SK-N-SH treated with all-trans-retinoic acid at 6 μM for 48 hours (cell line): ENCODE measurements around the gene HDGF.

Experiments used
- ATAC-seq: fragments of 200-7000 bp; cut with Tn5 transposase; 3 replicates; pipeline ENCODE4 v1.9.1; 2020; ENCODE audit warnings: mild to moderate bottlenecking, moderate library complexity
- ARNTL ChIP-seq: fragments of 450-650 bp; formaldehyde crosslinking; IDR thresholded peaks from 2 replicates; pipeline ENCODE4 v1.5.0; 2020; ENCODE audit warnings: low read depth, mild to moderate bottlenecking, moderate library complexity, borderline replicate concordance
- CREB5 ChIP-seq: fragments of 250-450 bp; sonication (Bioruptor Pico); IDR thresholded peaks from 2 replicates; pipeline ENCODE4 v1.5.1; 2020; ENCODE audit warnings: low read depth, mild to moderate bottlenecking, moderate library complexity
- CSDC2 ChIP-seq: fragments of 250-450 bp; sonication (Bioruptor Pico); IDR thresholded peaks from 2 replicates; pipeline ENCODE4 v1.5.0; 2020; ENCODE audit warnings: mild to moderate bottlenecking, moderate library complexity
- CSRNP3 ChIP-seq: fragments of 250-450 bp; sonication (Bioruptor Pico); IDR thresholded peaks from 2 replicates; pipeline ENCODE4 v1.5.1; 2021; ENCODE audit warnings: mild to moderate bottlenecking, moderate library complexity
- GLIS3 ChIP-seq: fragments of 250-450 bp; sonication (Bioruptor Pico); IDR thresholded peaks from 2 replicates; pipeline ENCODE4 v1.5.0; 2020; ENCODE audit warnings: mild to moderate bottlenecking, moderate library complexity
- OSR1 ChIP-seq: fragments of 250-450 bp; sonication (Bioruptor Pico); IDR thresholded peaks from 2 replicates; pipeline ENCODE4 v1.8.0; 2022; ENCODE audit warnings: moderate library complexity, mild to moderate bottlenecking, inconsistent platforms
- POU6F1 ChIP-seq: fragments of 250-450 bp; sonication (Bioruptor Pico); IDR thresholded peaks from 2 replicates; pipeline ENCODE4 v1.8.0; 2021; ENCODE audit warnings: low read depth, mild to moderate bottlenecking, moderate library complexity, borderline replicate concordance
- PPARA ChIP-seq: fragments of 250-450 bp; sonication (Bioruptor Pico); IDR thresholded peaks from 2 replicates; pipeline ENCODE4 v1.5.0; 2020; ENCODE audit warnings: mild to moderate bottlenecking, borderline replicate concordance
- RARB ChIP-seq: fragments of 250-450 bp; sonication (Bioruptor Pico); IDR thresholded peaks from 2 replicates; pipeline ENCODE4 v1.8.0; 2021; ENCODE audit warnings: mild to moderate bottlenecking, moderate library complexity
- SNAI2 ChIP-seq: fragments of 250-450 bp; sonication (Bioruptor Pico); IDR thresholded peaks from 2 replicates; pipeline ENCODE4 v1.5.0; 2020; ENCODE audit warnings: mild to moderate bottlenecking, moderate library complexity
- TCF4 ChIP-seq: fragments of 250-450 bp; sonication (Bioruptor Pico); IDR thresholded peaks from 2 replicates; pipeline ENCODE4 v1.8.0; 2021; ENCODE audit warnings: mild to moderate bottlenecking, moderate library complexity, borderline replicate concordance
- TOX ChIP-seq: fragments of 250-450 bp; sonication (Bioruptor Pico); IDR thresholded peaks from 2 replicates; pipeline ENCODE4 v1.8.0; 2021; ENCODE audit warnings: mild to moderate bottlenecking, moderate library complexity, borderline replicate concordance
- TSHZ2 ChIP-seq: fragments of 250-450 bp; sonication (Bioruptor Pico); IDR thresholded peaks from 2 replicates; pipeline ENCODE4 v1.5.0; 2020; ENCODE audit warnings: mild to moderate bottlenecking, moderate library complexity
- ZC3H10 ChIP-seq: fragments of 250-450 bp; sonication (Bioruptor Pico); IDR thresholded peaks from 2 replicates; pipeline ENCODE4 v1.5.1; 2021; ENCODE audit warnings: mild to moderate bottlenecking, moderate library complexity
- ZFP3 ChIP-seq: fragments of 250-450 bp; sonication (Bioruptor Pico); IDR thresholded peaks from 2 replicates; pipeline ENCODE4 v1.5.0; 2020; ENCODE audit warnings: mild to moderate bottlenecking, moderate library complexity
- ZNF70 ChIP-seq: fragments of 450-650 bp; formaldehyde crosslinking; IDR thresholded peaks from 2 replicates; pipeline ENCODE4 v1.5.0; 2020; ENCODE audit warnings: mild to moderate bottlenecking, moderate library complexity
- ZNF8 ChIP-seq: fragments of 450-650 bp; formaldehyde crosslinking; IDR thresholded peaks from 2 replicates; pipeline ENCODE4 v1.5.0; 2020; ENCODE audit warnings: mild to moderate bottlenecking, moderate library complexity

Gene HDGF

GRCh38 chr1:156777573-156777972, 26.1 kb upstream of the HDGF start:
- ATAC-seq = no peak
- no peak for TF ChIP-seq OSR1 (CRISPR knock-in tag)
- TF ChIP-seq PPARA (CRISPR knock-in tag) = no peak
- TF ChIP-seq SNAI2 (CRISPR knock-in tag) = no peak
- TF ChIP-seq RARB (CRISPR knock-in tag) = no peak
- no peak for TF ChIP-seq ARNTL (CRISPR knock-in tag)
- no peak for TF ChIP-seq ZC3H10
- no peak for TF ChIP-seq ZFP3 (CRISPR knock-in tag)
- TF ChIP-seq TSHZ2 (CRISPR knock-in tag) = no peak
- no peak for TF ChIP-seq POU6F1 (CRISPR knock-in tag)

- no peak for TF ChIP-seq CSDC2 (CRISPR knock-in tag)
- no peak for TF ChIP-seq TSHZ2 (CRISPR knock-in tag)
- TF ChIP-seq OSR1 (CRISPR knock-in tag) = no peak
- no peak for TF ChIP-seq ZFP3 (CRISPR knock-in tag)
- TF ChIP-seq ZC3H10 = no peak
- TF ChIP-seq ZNF8 (CRISPR knock-in tag) = no peak
- TF ChIP-seq PPARA (CRISPR knock-in tag) = no peak
- no peak for TF ChIP-seq ZNF70 (CRISPR knock-in tag)
- no peak for TF ChIP-seq CSRNP3 (CRISPR knock-in tag)
- TF ChIP-seq GLIS3 (CRISPR knock-in tag) = no peak
- ATAC-seq = no peak
Observed at GRCh38 chr1:156776942-156777341, 25.5 kb upstream of the HDGF start.

GRCh38 chr1:156775799-156776198, 24.3 kb upstream of the HDGF start:
- ATAC-seq = no peak; the same call in 1 of the 3 replicates
- TF ChIP-seq TOX = no peak
- no peak for TF ChIP-seq SNAI2 (CRISPR knock-in tag)
- TF ChIP-seq CREB5 (CRISPR knock-in tag) = no peak
- no peak for TF ChIP-seq TCF4 (CRISPR knock-in tag)
- TF ChIP-seq CSRNP3 (CRISPR knock-in tag) = no peak
